ENCODE data around the gene RPL37.
"Not testable (repeated sequence)": the region's sequence is repeated elsewhere in the genome, so short reads cannot be mapped to it uniquely, and the experiment has no call there.

Gene RPL37

GRCh38 chr5:40833712-40834229 lies 1.3 kb downstream of the RPL37 start:
- no peak for DNase-seq (ENCODE audit: low read depth)

GRCh38 chr5:40832345-40832744 lies 2.7 kb downstream of the RPL37 start:
- no peak for DNase-seq (ENCODE audit: low read depth)

GRCh38 chr5:40831346-40832210 lies 3.4 kb downstream of the RPL37 start:
- no peak for DNase-seq (ENCODE audit: low read depth)

- no peak for DNase-seq (ENCODE audit: low read depth)
Observed at GRCh38 chr5:40829748-40830533, 5.1 kb downstream of the RPL37 start.

GRCh38 chr5:40828690-40829661 lies 6.0 kb downstream of the RPL37 start:
- DNase-seq (ENCODE audit: low read depth): no peak

- DNase-seq (ENCODE audit: low read depth): no peak
Observed at GRCh38 chr5:40828021-40828631, 6.9 kb downstream of the RPL37 start.

GRCh38 chr5:40827188-40827977 lies 7.6 kb downstream of the RPL37 start:
- DNase-seq (ENCODE audit: low read depth): no peak

- no peak for DNase-seq (ENCODE audit: low read depth)
Observed at GRCh38 chr5:40826489-40827187, 8.4 kb downstream of the RPL37 start.

- not testable (repeated sequence) for DNase-seq (ENCODE audit: low read depth)
Observed at GRCh38 chr5:40825461-40826043, 9.5 kb downstream of the RPL37 start.

- DNase-seq (ENCODE audit: low read depth): no peak
Observed at GRCh38 chr5:40823459-40823858, 11.6 kb downstream of the RPL37 start.

GRCh38 chr5:40813698-40814281 lies 21.2 kb downstream of the RPL37 start:
- no peak for DNase-seq (ENCODE audit: low read depth)

GRCh38 chr5:40812125-40812524 lies 22.9 kb downstream of the RPL37 start:
- DNase-seq (ENCODE audit: low read depth): no peak

- DNase-seq (ENCODE audit: low read depth): no peak
Observed at GRCh38 chr5:40801771-40802562, 33.1 kb downstream of the RPL37 start.

- DNase-seq (ENCODE audit: low read depth): no peak
Observed at GRCh38 chr5:40799258-40799657, 35.8 kb downstream of the RPL37 start.

- DNase-seq (ENCODE audit: low read depth): no peak
Observed at GRCh38 chr5:40798801-40799210, 36.2 kb downstream of the RPL37 start.

GRCh38 chr5:40798012-40798800 lies 36.8 kb downstream of the RPL37 start, which contains the start of gene PRKAA1:
PRKAA1 (minus strand) TSS chr5:40798374; CDS start chr5:40798189, 185 bp downstream.
- peak; percentile 83 for DNase-seq (ENCODE audit: low read depth)

Measured in activated gamma-delta T cell treated with anti-CD3 and anti-CD28 coated beads, Interleukin-2, amount 50 U/mL, for 16 hours (primary cell).